GM12801 (cell line): ENCODE results near the gene SLC35B1.

Experiments used
- CTCF ChIP-seq: IDR thresholded peaks from one replicate; pipeline ENCODE4 v1.5.1; 2011; ENCODE audit warnings: control low read depth; ENCODE audit not compliant: insufficient read length; ENCODE audit errors: extremely low read depth

The SLC35B1 gene

GRCh38 chr17:49670641-49671040 lies 37.1 kb downstream of the SLC35B1 start:
- TF ChIP-seq CTCF: no peak

GRCh38 chr17:49670002-49670401 lies 37.8 kb downstream of the SLC35B1 start:
- no peak for TF ChIP-seq CTCF

- no peak for TF ChIP-seq CTCF
Observed at GRCh38 chr17:49667854-49668253, 39.9 kb downstream of the SLC35B1 start.

GRCh38 chr17:49664706-49665211 lies 43.0 kb downstream of the SLC35B1 start:
- TF ChIP-seq CTCF: no peak

GRCh38 chr17:49659661-49660382 lies 47.9 kb downstream of the SLC35B1 start:
- TF ChIP-seq CTCF: no peak

- TF ChIP-seq CTCF: no peak
Observed at GRCh38 chr17:49656247-49656646, 51.5 kb downstream of the SLC35B1 start.
